Adrenal gland (tissue), 12 donors: ENCODE results near the gene PACSIN2. TPM values are rescaled to one million over a fixed set of nuclear protein-coding genes. Genes with fewer than 3 reads are reported as not detected.

Source experiments
- DNase-seq, 7 donors: peaks; one replicate each; pipeline ENCODE4 v3.0.0-alpha.2; 2019 to 2020
- H3K27ac ChIP-seq, 5 donors: fragments of 200-600 bp; sonication (generic) in 4 of 5; 1 replicate in 3 of 5; 2 replicates in 2 of 5; pipeline versions ENCODE4 v1.5.1 to v1.8.0; 2016 to 2020; ENCODE audit warnings: mild to moderate bottlenecking in 1 of 5
- H3K27me3 ChIP-seq: fragments of 200-600 bp; 2 replicates; pipeline ENCODE4 v1.8.0; 2021
- H3K36me3 ChIP-seq, 2 donors: fragments of 200-600 bp; replicated peaks in 1 of 2; 1 replicate in 1 of 2; 2 replicates in 1 of 2; pipeline versions ENCODE4 v1.5.1 to v1.8.0; 2018 to 2022
- H3K4me1 ChIP-seq, 2 donors: fragments of 200-600 bp; replicated peaks in 1 of 2; 1 replicate in 1 of 2; 2 replicates in 1 of 2; pipeline versions ENCODE4 v1.5.1 to v1.8.0; 2018 to 2021
- H3K4me3 ChIP-seq, 4 donors: fragments of 200-600 bp; sonication (generic) in 3 of 4; one replicate each; pipeline ENCODE4 v1.5.1; 2016 to 2018
- H3K9me3 ChIP-seq, 3 donors: fragments of 200-600 bp; sonication (generic) in 1 of 3; replicated peaks in 1 of 3; 1 replicate in 2 of 3; 2 replicates in 1 of 3; pipeline versions ENCODE4 v1.5.1 to v1.8.0; 2016 to 2021
- POLR2A ChIP-seq, 2 donors: fragments of 450-650 bp; IDR thresholded peaks; one replicate each; pipeline ENCODE4 v1.6.1; 2017; ENCODE audit warnings: antibody characterized with exemption in 2 of 2, mild to moderate bottlenecking in 2 of 2, moderate library complexity in 1 of 2
- WGBS, 4 donors: extraction: QIAGEN DNeasy Blood & Tissue Kit in 2 of 4; methylation state at CpG; one replicate each; pipeline versions ENCODE4 v1.1.5 to v1.1.7; 2013 to 2017; 5-methylcytosine and 5-hydroxymethylcytosine counted together
- intact Hi-C, 2 donors: fragments of 100-400 bp; cut with DNase I; formaldehyde crosslinking; loops; one replicate each; pipeline versions ENCODE4 v1.14.1 to v1.15.0; 2022 to 2023
- polyA plus RNA-seq, 3 donors: library from polyadenylated mRNA; stranded (reverse); fragments of 200-250 nt in 2 of 3; fragments of 350-450 nt in 1 of 3; fragmentation: Illumina TruSeq in 1 of 3; extraction: RNeasy Lipid Tissue Mini Kit (QIAGEN cat#74804) in 1 of 3; gene quantifications; one replicate each; pipeline ENCODE4 v1.2.3, GENCODE V29; 2013 to 2014
- total RNA-seq, 9 donors: library from RNA; depleted of rRNA in 4 of 9; stranded (reverse); fragments of >200 nt in 4 of 9; fragments of 120-200 nt in 1 of 9; fragmentation: NEBNext Ultra II Directional in 1 of 9; extraction: Animal tissue kit (Norgen Biotek cat#: 25700) in 1 of 9; gene quantifications; one replicate each; pipeline versions ENCODE4 v1.1.0 to v1.2.4, GENCODE V29; 2013 to 2023
- TF ChIP-seq, protein P1 (sequence below), 6 experiments: fragments of 450-650 bp in 4 of 6; fragments of 200-600 bp in 2 of 6; sonication (generic) in 1 of 6; IDR thresholded peaks; 1 replicate in 5 of 6; 2 replicates in 1 of 6; pipeline versions ENCODE4 v1.5.1 to v1.8.0; 2016 to 2021; ENCODE audit warnings: antibody characterized with exemption in 6 of 6, mild to moderate bottlenecking in 2 of 6, moderate library complexity in 1 of 6
- donor health status: healthy with polysubstance abuse.
- donor health status: Bipolar disorder and iron deficiency.
- donor health status: DM: yes; HTN: yes; CAD: no.
- donor health status: DM: no; HTN: no; CAD: no.
- donor health status: DM: no; HTN: no; CAD: no.
- donor health status: DM: yes; HTN: yes; CAD: no.

PACSIN2 gene
- total and polyA plus RNA-seq, 12 donors: 29.8 to 186 (median 115) TPM

DNA sequence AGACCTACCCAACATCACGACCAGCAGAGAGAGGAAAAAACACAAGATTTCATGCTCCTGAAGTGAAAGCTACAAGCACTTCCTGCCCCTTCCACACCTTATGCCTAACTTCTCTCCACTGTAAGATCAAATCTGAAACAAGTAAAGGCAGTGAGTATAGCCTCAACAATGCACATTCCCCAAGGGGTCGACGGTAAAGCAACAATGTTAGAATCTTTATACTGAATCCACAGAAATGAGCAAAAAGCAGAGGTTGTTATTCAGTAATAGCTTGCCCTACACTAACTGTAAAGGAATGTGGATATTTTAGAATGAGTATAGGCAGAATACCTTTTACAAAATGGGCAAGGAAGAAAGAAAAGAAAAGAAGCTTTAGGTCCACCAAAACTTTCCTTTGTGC lies 173.5 kb downstream of the PACSIN2 start:
- TF ChIP-seq, protein P1, sequence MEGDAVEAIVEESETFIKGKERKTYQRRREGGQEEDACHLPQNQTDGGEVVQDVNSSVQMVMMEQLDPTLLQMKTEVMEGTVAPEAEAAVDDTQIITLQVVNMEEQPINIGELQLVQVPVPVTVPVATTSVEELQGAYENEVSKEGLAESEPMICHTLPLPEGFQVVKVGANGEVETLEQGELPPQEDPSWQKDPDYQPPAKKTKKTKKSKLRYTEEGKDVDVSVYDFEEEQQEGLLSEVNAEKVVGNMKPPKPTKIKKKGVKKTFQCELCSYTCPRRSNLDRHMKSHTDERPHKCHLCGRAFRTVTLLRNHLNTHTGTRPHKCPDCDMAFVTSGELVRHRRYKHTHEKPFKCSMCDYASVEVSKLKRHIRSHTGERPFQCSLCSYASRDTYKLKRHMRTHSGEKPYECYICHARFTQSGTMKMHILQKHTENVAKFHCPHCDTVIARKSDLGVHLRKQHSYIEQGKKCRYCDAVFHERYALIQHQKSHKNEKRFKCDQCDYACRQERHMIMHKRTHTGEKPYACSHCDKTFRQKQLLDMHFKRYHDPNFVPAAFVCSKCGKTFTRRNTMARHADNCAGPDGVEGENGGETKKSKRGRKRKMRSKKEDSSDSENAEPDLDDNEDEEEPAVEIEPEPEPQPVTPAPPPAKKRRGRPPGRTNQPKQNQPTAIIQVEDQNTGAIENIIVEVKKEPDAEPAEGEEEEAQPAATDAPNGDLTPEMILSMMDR (IDR thresholded peaks at IDR 0.05): no peak
- TF ChIP-seq POLR2A (IDR thresholded peaks at IDR 0.05): no peak
- 58 to 91% (median 74%) methylated on average over 3 of the region's 3 CpGs for WGBS, 4 donors
- Histone ChIP-seq H3K27me3 (no peaks in the 10 kb centered on the region), H3K36me3 (peaks cover 0 to 66% of the 10 kb centered on the region in 2 donors), H3K4me1 (peaks cover 26 to 34% of the 10 kb centered on the region in 2 donors), H3K9me3 (no peaks in the 10 kb centered on the region), H3K27ac (no peak overlapping the region), H3K4me3 (no peak overlapping the region)
- intact Hi-C loops: no loop called here
- no peak for DNase-seq

DNA sequence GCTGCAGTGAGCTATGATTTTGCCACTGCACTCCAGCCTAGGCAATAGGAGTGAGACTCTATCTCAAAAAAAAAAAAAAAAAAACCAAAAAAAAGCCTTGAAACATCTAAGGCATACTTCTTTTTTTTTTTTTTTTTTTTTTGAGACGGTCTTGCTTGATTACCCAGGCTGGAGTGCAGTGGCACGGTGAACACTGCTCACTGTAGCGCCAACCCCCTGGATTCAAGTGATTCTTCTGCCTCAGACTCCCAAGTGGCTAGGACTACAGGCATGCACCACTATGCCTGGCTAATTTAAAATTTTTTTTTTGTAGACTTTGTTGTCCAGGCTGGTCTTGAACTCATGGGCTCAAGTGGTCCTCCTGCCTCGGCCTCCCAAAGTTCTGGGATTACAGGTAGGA lies 177.4 kb downstream of the PACSIN2 start:
- Histone ChIP-seq H3K27me3 (no peaks in the 10 kb centered on the region), H3K4me3 (no peak overlapping the region), H3K27ac (no peak overlapping the region), H3K4me1 (peaks cover 0 to 15% of the 10 kb centered on the region in 2 donors), H3K9me3 (no peaks in the 10 kb centered on the region), H3K36me3 (peaks cover 0 to 86% of the 10 kb centered on the region in 2 donors)
- TF ChIP-seq, protein P1 (IDR thresholded peaks at IDR 0.05): no peak
- no peak for TF ChIP-seq POLR2A (IDR thresholded peaks at IDR 0.05)
- intact Hi-C loops: no loop called here
- WGBS, 4 donors: 66 to 84% (median 76%) methylated on average over 4 of the region's 4 CpGs
- DNase-seq: peak in 3 of 7 donors; percentile 14 to 36 (median 24)

DNA sequence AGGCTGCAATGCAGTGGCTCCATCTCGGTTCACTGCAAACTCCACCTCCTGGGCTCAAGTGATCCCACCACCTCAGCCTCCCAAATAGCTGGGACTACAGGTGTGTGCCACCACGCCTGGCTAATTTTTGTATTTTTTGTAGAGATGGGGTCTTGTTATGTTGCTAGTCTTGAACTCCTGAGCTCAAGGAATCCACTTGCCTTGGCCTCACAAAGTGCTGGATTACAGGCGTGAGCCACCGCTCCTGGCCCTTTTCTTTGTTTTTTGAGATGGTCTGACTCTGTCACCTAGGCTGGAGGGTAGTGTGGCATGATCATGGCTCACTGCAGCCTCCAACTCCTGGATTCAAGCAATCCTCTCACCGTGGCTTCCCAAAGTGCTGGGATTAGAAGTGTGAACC lies 178.9 kb downstream of the PACSIN2 start:
- H3K27ac ChIP-seq: no peak overlapping the region
- intact Hi-C loops: no loop called here
- no peak overlapping the region for H3K4me3 ChIP-seq
- peaks cover 0 to 86% of the 10 kb centered on the region in 2 donors for H3K36me3 ChIP-seq
- peaks cover 0 to 15% of the 10 kb centered on the region in 2 donors for H3K4me1 ChIP-seq
- H3K9me3 ChIP-seq: no peaks in the 10 kb centered on the region
- WGBS, 4 donors: 96 to 100% (median 98%) methylated on average over 5 of the region's 5 CpGs
- TF ChIP-seq, protein P1 (IDR thresholded peaks at IDR 0.05): no peak
- no peak for TF ChIP-seq POLR2A (IDR thresholded peaks at IDR 0.05)
- DNase-seq: peak in 3 of 7 donors; percentile 9 to 42 (median 16)
- H3K27me3 ChIP-seq: no peaks in the 10 kb centered on the region

DNA sequence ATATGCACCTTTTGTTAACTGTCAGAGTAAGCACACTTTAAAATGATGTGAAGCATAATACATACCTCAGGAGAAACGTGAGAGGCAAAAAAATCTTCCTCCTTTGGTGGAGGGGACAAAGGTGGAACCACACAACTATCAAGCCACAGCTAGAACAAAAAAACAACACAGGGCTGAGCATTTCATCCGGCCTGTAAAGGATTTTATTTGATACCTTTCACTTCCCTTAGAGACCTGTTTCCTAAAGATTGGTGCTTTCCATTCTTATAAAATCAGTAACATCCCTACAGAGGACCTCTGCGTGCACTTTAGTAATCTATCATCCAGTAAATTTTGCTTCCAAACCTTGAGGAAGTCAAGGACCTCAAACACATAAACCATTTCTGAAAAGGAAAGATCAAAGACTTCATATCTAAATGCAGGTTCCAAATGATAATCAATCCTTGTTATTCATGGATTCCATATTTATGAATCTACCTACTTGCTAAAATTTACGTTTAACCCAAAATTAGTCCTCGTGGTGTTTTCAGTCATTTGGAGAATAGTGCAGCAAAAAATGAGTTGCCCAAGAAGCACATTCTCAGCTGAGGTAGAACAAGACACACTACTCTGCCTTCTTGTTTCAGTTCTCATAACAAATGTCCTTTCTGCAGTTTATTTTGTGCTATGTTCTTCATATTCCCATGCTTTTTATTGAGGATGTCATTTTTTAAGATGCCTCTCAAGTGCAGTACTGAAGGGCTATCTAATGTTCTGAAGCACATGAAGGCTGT lies 180.6 kb downstream of the PACSIN2 start:
- TF ChIP-seq, protein P1 (IDR thresholded peaks at IDR 0.05): no peak
- no peak for TF ChIP-seq POLR2A (IDR thresholded peaks at IDR 0.05)

More for the DNA sequence above, 180.6 kb downstream of the PACSIN2 start:
- peak overlapping the region in 3 of 5 donors; percentile 25 to 56 (median 26) for H3K27ac ChIP-seq
- H3K4me3 ChIP-seq: no peak overlapping the region
- intact Hi-C loops: no loop called here
- DNase-seq: peak in 2 of 7 donors; percentile 3 to 11
- WGBS, 4 donors: 36 to 44% (median 43%) methylated on average over 5 of the region's 5 CpGs
- H3K27me3 ChIP-seq: no peaks in the 10 kb centered on the region
- H3K9me3 ChIP-seq: no peaks in the 10 kb centered on the region
- H3K36me3 ChIP-seq: peaks cover 0 to 86% of the 10 kb centered on the region in 2 donors
- peaks cover 0 to 15% of the 10 kb centered on the region in 2 donors for H3K4me1 ChIP-seq
